HUES6 (cell line): ENCODE results near the gene DNPH1.

ENCODE experiments used
- H3K27ac ChIP-seq: 2 replicates; pipeline ENCODE4 v1.7.0; 2013; ENCODE audit warnings: low read depth, mild to moderate bottlenecking, low read length, inconsistent platforms
- H3K27me3 ChIP-seq: 2 replicates; pipeline ENCODE4 v1.6.1; 2013; ENCODE audit warnings: low read length; ENCODE audit not compliant: control insufficient read depth, insufficient read depth
- H3K36me3 ChIP-seq: 2 replicates; pipeline ENCODE4 v1.6.1; 2013; ENCODE audit warnings: low read length; ENCODE audit not compliant: control insufficient read depth, insufficient read depth
- H3K4me1 ChIP-seq: 2 replicates; pipeline ENCODE4 v1.6.1; 2013; ENCODE audit warnings: low read length; ENCODE audit not compliant: control insufficient read depth, insufficient read depth
- H3K4me3 ChIP-seq: 2 replicates; pipeline ENCODE4 v1.5.1; 2013; ENCODE audit warnings: low read depth, low read length
- H3K9ac ChIP-seq: one replicate; pipeline ENCODE4 v1.6.1; 2013; ENCODE audit warnings: mild to moderate bottlenecking, low read length
- H3K9me3 ChIP-seq: 2 replicates; pipeline ENCODE4 v1.6.1; 2013; ENCODE audit warnings: low read depth, low read length; ENCODE audit not compliant: control insufficient read depth, insufficient read depth

Gene DNPH1

DNA sequence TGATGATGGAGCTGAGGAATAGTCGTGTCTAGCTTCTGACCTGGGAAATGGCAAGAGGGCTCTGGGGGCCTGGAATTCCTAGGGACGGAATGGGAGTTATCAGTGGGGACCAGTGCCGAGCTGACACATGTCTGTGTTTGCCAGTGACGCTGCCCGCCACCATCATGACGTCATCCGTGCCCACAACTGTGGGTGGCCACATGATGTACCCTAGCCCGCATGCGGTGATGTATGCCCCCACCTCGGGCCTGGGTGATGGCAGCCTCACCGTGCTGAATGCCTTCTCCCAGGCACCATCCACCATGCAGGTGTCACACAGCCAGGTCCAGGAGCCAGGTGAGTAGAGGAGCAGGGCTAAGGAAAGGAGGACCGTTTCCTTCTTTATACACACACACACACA, 51.1 kb downstream of the DNPH1 start:
- H3K9me3 ChIP-seq, result no peaks in the 10 kb centered on the region
- H3K9ac ChIP-seq, result no peak overlapping the region
- H3K36me3 ChIP-seq, result peaks cover 46% of the 10 kb centered on the region
- H3K27ac ChIP-seq, result no peak overlapping the region
- H3K4me3 ChIP-seq, result no peak overlapping the region
- H3K27me3 ChIP-seq, result no peaks in the 10 kb centered on the region
- peaks cover 29% of the 10 kb centered on the region for H3K4me1 ChIP-seq

DNA sequence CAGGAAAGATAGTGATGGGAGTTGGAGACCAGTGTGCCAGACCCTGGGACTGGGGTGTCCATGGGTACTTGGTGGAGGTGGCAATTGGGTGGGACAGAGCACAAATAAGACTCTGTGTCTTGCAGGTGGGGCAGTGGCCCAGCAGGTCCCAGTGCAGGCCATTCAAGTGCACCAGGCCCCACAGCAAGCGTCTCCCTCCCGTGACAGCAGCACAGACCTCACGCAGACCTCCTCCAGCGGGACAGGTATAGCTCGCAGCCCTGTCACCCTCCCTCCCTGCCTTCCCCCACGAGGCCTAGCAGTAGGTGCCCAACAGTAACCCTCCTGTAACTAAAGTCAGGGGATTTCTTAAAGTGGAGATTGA, 52.9 kb downstream of the DNPH1 start:
- H3K36me3 ChIP-seq, result peaks cover 46% of the 10 kb centered on the region
- H3K9me3 ChIP-seq, result no peaks in the 10 kb centered on the region
- H3K27me3 ChIP-seq, result no peaks in the 10 kb centered on the region
- H3K4me3 ChIP-seq, result no peak overlapping the region
- peaks cover 30% of the 10 kb centered on the region for H3K4me1 ChIP-seq
- H3K9ac ChIP-seq, result no peak overlapping the region
- H3K27ac ChIP-seq, result no peak overlapping the region

GRCh38 chr6:43175676-43176422, 53.4 kb downstream of the DNPH1 start:
- Histone ChIP-seq H3K36me3 (peaks cover 46% of the 10 kb centered on the region), H3K9me3 (no peaks in the 10 kb centered on the region), H3K4me3 (no peak overlapping the region), H3K4me1 (peaks cover 25% of the 10 kb centered on the region), H3K27me3 (no peaks in the 10 kb centered on the region), H3K27ac (no peak overlapping the region), H3K9ac (no peak overlapping the region)
